ENCODE data around the gene MTSS2.

MTSS2 gene

GRCh38 chr16:70728150-70728549, 42.3 kb upstream of the MTSS2 start:
- ChIA-PET CTCF (no interaction called here), POLR2A (no interaction called here)
- DNase-seq (ENCODE audit: extremely low spot score), result no peak
- TF ChIP-seq TARDBP (IDR thresholded peaks at IDR 0.05) (no peak), ZNF384 (IDR thresholded peaks at IDR 0.05) (no peak), FOXK2 (IDR thresholded peaks at IDR 0.05) (no peak), ELF4 (IDR thresholded peaks at IDR 0.05) (no peak), SUZ12 (IDR thresholded peaks at IDR 0.05) (no peak), CTBP1 (IDR thresholded peaks at IDR 0.05; ENCODE audit: borderline replicate concordance) (no peak), FOXM1 (IDR thresholded peaks at IDR 0.05; ENCODE audit: borderline replicate concordance) (no peak), ARNT (IDR thresholded peaks at IDR 0.05) (no peak), HDGF (IDR thresholded peaks at IDR 0.05; ENCODE audit: borderline replicate concordance) (no peak)

GRCh38 chr16:70726892-70727361, 41.1 kb upstream of the MTSS2 start:
- POLR2A ChIA-PET, result no interaction called here
- CTCF ChIA-PET, result no interaction called here
- TF ChIP-seq TARDBP (IDR thresholded peaks at IDR 0.05), result no peak
- TF ChIP-seq FOXM1 (IDR thresholded peaks at IDR 0.05; ENCODE audit: borderline replicate concordance), result no peak
- no peak for TF ChIP-seq FOXK2 (IDR thresholded peaks at IDR 0.05)
- TF ChIP-seq LEF1 (IDR thresholded peaks at IDR 0.05; ENCODE audit: borderline replicate concordance), result no peak
- TF ChIP-seq ARNT (IDR thresholded peaks at IDR 0.05), result no peak
- TF ChIP-seq BHLHE40 (IDR thresholded peaks at IDR 0.05; ENCODE audit: borderline replicate concordance), result no peak
- TF ChIP-seq ZNF384 (IDR thresholded peaks at IDR 0.05), result no peak
- no peak for TF ChIP-seq NFRKB (IDR thresholded peaks at IDR 0.05)
- TF ChIP-seq FOXA1 (IDR thresholded peaks at IDR 0.05), result no peak
- TF ChIP-seq SP1 (IDR thresholded peaks at IDR 0.05), result no peak
- TF ChIP-seq SUZ12 (IDR thresholded peaks at IDR 0.05), result no peak
- no peak for DNase-seq (ENCODE audit: extremely low spot score)

GRCh38 chr16:70725912-70726828, 40.3 kb upstream of the MTSS2 start:
- POLR2A ChIA-PET, result no interaction called here
- DNase-seq (ENCODE audit: extremely low spot score), result no peak
- TF ChIP-seq PKNOX1 (IDR thresholded peaks at IDR 0.05) (no peak), ZNF384 (IDR thresholded peaks at IDR 0.05) (no peak), SUZ12 (IDR thresholded peaks at IDR 0.05) (no peak), CTBP1 (IDR thresholded peaks at IDR 0.05; ENCODE audit: borderline replicate concordance) (no peak), LEF1 (IDR thresholded peaks at IDR 0.05; ENCODE audit: borderline replicate concordance) (no peak), HDGF (IDR thresholded peaks at IDR 0.05; ENCODE audit: borderline replicate concordance) (no peak), FOXK2 (IDR thresholded peaks at IDR 0.05) (no peak), SP1 (IDR thresholded peaks at IDR 0.05) (no peak), BHLHE40 (IDR thresholded peaks at IDR 0.05; ENCODE audit: borderline replicate concordance) (no peak), FOXM1 (IDR thresholded peaks at IDR 0.05; ENCODE audit: borderline replicate concordance) (no peak), FOXA1 (IDR thresholded peaks at IDR 0.05) (no peak), ELF4 (IDR thresholded peaks at IDR 0.05) (no peak), ARNT (IDR thresholded peaks at IDR 0.05) (no peak), NFRKB (IDR thresholded peaks at IDR 0.05) (no peak), TARDBP (IDR thresholded peaks at IDR 0.05) (no peak), L3MBTL2 (conservative IDR thresholded peaks at IDR 0.05) (no peak)
- CTCF ChIA-PET, result no interaction called here

- ChIA-PET CTCF (no interaction called here), POLR2A (no interaction called here)
- DNase-seq (ENCODE audit: extremely low spot score), result no peak
- TF ChIP-seq SP1 (IDR thresholded peaks at IDR 0.05) (no peak), NFRKB (IDR thresholded peaks at IDR 0.05) (no peak), SUZ12 (IDR thresholded peaks at IDR 0.05) (no peak), LEF1 (IDR thresholded peaks at IDR 0.05; ENCODE audit: borderline replicate concordance) (no peak), FOXM1 (IDR thresholded peaks at IDR 0.05; ENCODE audit: borderline replicate concordance) (no peak), FOXK2 (IDR thresholded peaks at IDR 0.05) (no peak), L3MBTL2 (conservative IDR thresholded peaks at IDR 0.05) (no peak), FOXA1 (IDR thresholded peaks at IDR 0.05) (no peak), ELF4 (IDR thresholded peaks at IDR 0.05) (no peak), ARNT (IDR thresholded peaks at IDR 0.05) (no peak), TARDBP (IDR thresholded peaks at IDR 0.05) (no peak), HDGF (IDR thresholded peaks at IDR 0.05; ENCODE audit: borderline replicate concordance) (no peak)
Measured at GRCh38 chr16:70725024-70725911, 39.4 kb upstream of the MTSS2 start.

GRCh38 chr16:70724146-70725023, 38.5 kb upstream of the MTSS2 start:
- ChIA-PET POLR2A (no interaction called here), CTCF (no interaction called here)
- DNase-seq (ENCODE audit: extremely low spot score), result no peak
- TF ChIP-seq FOXM1 (IDR thresholded peaks at IDR 0.05; ENCODE audit: borderline replicate concordance) (no peak), BHLHE40 (IDR thresholded peaks at IDR 0.05; ENCODE audit: borderline replicate concordance) (no peak), FOXA1 (IDR thresholded peaks at IDR 0.05) (no peak), TARDBP (IDR thresholded peaks at IDR 0.05) (no peak), ARNT (IDR thresholded peaks at IDR 0.05) (no peak), PKNOX1 (IDR thresholded peaks at IDR 0.05) (no peak), LEF1 (IDR thresholded peaks at IDR 0.05; ENCODE audit: borderline replicate concordance) (no peak), CTBP1 (IDR thresholded peaks at IDR 0.05; ENCODE audit: borderline replicate concordance) (no peak), FOXK2 (IDR thresholded peaks at IDR 0.05) (no peak), L3MBTL2 (conservative IDR thresholded peaks at IDR 0.05) (no peak), ZNF384 (IDR thresholded peaks at IDR 0.05) (no peak), HDGF (IDR thresholded peaks at IDR 0.05; ENCODE audit: borderline replicate concordance) (no peak), SUZ12 (IDR thresholded peaks at IDR 0.05) (no peak), SP1 (IDR thresholded peaks at IDR 0.05) (no peak), ELF4 (IDR thresholded peaks at IDR 0.05) (no peak), NFRKB (IDR thresholded peaks at IDR 0.05) (no peak)

Measured in HEK293T (cell line).